WI38 (cell line): ENCODE data around the gene YY1.
A peak's percentile ranks its signal among the peaks of the same experiment; 100 is the strongest.

ENCODE experiments used
- H3K4me3 ChIP-seq: 2 replicates; pipeline ENCODE4 v1.5.1; 2011; ENCODE audit warnings: low read depth, mild to moderate bottlenecking, control low read depth, low read length
- TF ChIP-seq, protein P1 (sequence below): IDR thresholded peaks from 2 replicates; pipeline ENCODE4 v1.5.1; 2012; ENCODE audit warnings: low read depth, mild to moderate bottlenecking, control low read depth, low read length

Gene YY1

DNA sequence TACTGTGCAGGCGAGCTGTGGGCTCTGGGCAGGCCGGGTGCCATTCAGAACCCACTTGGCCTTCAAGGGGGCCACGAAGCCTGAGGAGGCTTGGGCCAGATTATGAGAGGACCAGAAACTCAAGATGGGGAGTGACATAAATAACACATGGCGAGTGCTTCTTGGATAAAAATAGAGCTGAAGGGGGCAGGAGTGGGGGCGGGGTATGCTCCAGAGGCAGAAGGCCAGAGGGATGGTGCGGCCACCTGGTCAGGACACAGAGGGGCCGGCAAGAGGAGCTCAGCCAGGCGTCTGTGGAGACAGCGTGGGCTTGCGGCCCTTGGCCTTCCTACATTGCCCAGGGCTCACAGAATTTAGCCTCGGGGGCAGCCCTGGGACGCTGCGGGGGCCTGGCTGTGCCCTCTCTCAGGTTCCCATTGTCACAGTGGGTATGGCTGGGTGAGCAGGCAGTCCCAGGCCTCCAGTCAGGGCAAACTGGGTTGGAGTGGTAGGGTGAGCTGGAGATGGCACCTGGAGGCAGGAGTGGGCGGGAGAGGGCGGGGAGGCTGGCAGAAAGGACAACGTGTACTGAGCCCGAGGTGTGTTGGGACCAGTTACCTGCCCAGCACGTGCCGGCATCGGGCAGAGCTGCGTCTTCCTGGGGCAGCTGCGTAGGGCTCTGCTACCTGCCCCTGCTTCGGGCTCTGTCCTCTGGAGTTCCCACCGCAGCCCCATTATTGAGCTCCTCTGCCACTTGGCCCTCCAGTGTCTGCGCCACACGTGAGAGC, 74.7 kb downstream of the YY1 start:
- TF ChIP-seq, protein P1, sequence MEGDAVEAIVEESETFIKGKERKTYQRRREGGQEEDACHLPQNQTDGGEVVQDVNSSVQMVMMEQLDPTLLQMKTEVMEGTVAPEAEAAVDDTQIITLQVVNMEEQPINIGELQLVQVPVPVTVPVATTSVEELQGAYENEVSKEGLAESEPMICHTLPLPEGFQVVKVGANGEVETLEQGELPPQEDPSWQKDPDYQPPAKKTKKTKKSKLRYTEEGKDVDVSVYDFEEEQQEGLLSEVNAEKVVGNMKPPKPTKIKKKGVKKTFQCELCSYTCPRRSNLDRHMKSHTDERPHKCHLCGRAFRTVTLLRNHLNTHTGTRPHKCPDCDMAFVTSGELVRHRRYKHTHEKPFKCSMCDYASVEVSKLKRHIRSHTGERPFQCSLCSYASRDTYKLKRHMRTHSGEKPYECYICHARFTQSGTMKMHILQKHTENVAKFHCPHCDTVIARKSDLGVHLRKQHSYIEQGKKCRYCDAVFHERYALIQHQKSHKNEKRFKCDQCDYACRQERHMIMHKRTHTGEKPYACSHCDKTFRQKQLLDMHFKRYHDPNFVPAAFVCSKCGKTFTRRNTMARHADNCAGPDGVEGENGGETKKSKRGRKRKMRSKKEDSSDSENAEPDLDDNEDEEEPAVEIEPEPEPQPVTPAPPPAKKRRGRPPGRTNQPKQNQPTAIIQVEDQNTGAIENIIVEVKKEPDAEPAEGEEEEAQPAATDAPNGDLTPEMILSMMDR, result no peak
- H3K4me3 ChIP-seq, result no peak overlapping the region

DNA sequence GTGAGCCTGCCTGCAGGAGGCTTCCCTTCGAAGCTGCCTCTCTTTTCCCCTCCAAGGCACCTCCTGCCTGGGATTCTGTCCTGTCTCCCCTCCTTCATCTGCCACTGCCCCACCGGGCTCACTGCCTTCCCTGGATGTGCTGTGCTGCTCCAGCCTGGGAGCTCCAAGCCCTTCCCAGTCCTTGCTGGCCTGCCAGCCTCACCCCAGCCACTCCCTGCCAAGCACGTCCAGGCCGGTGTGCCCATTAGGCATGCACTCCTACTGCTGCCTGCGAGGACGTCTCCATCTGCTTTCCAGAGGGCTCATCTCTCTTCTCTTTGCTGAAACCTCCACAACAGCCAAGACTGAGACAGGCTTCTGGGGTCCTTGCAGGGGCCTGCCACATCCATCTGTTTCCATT, 75.8 kb downstream of the YY1 start:
- no peak overlapping the region for H3K4me3 ChIP-seq
- TF ChIP-seq, protein P1, result no peak

DNA sequence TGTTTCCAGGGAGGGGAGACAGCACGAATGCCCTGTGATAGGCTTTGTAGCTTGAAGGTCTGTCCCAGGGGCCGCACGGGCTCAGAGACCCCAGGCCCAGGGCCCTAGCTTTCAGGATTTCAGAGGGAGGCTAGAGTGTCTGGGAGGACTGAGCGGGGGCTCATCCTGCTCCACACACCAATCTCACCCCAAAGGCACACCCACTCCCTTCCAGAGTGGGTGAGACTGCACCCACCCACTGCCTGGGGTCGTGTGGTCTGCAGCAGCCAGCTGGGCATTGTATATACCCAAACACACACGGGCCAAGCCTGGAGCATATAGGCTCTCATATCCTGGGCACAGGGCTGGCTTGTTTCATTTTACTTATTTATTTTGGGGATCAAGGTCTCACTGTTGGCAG, 78.4 kb downstream of the YY1 start:
- TF ChIP-seq, protein P1, result no peak

DNA sequence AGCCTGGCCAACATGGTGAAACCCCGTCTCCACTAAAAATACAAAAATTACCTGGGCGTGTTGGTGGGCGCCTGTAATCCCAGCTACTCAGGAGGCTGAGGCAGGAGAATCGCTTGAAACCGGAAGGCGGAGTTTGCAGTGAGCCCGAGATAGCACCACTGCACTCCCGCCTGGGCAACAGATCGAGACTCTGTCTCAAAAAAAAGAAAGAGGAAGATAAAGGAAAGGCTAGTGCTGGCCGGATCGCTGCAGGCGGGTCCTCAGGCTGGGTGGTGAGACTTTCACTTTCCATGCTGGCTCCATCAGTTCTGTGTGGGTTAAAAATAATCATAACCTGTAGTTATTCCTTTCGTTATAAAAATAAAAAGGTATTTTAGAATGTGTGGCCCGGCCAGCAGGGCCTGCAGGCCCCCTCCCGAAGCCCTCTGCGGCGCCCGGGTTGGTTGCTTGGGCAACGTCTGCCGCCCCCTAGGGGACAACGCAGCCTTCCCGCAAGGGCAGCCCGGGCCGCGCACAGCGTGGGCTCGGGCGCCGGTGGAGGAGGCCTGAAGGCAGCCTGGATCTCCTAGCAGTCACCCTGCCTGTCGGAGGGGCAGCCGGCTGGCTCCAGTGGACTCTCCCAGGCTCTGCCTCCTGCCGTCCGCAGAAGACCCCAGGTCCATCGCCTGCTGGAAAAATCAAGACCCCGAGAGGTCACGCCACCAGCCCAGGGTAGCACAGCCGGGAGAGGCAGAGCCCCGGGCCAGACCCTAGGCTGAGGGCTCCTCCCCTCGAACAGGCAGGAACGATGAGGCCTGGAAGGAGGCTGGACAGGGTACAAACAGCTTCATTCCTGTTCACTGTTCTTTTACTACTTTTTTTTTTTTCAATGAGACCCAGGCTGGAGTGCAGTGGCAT, 79.2 kb downstream of the YY1 start:
- TF ChIP-seq, protein P1, result peak; percentile 50
- H3K4me3 ChIP-seq, result no peak overlapping the region

More for the DNA sequence above, 78.4 kb downstream of the YY1 start:
- H3K4me3 ChIP-seq, result no peak overlapping the region

DNA sequence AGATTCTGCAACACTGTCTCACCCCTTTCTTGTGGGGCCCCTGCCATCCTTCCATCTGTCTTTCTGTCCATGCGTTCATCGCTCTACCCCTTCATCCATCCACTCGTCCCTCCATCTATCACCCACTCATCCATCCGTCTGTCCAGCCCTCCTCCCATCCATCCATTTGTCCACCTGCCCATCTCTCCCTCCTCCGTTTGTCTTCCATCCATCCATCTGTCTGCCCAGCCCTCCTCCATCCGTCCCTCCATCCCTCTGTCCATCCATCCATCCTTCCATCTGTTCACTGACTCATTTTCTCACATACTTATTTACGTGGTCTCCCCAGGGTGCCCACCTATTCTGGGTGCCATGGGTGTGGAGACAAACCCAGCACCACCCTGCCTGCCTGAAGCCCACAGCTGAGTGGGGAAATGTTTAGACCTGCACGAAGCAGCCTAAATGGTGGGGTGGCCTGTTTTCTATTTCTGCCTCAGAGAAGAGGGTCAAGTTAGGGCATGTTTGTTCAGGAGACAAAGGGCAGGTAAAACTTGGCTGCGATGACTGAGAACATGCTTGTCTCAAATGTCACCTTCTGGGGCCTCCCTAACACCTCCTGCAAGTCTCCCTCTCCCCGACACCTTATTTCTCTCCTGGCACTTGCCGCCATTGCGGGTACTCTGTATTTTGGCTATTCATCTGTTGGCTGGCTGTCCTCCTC, 81.4 kb downstream of the YY1 start:
- TF ChIP-seq, protein P1, result no peak
- H3K4me3 ChIP-seq, result no peak overlapping the region

DNA sequence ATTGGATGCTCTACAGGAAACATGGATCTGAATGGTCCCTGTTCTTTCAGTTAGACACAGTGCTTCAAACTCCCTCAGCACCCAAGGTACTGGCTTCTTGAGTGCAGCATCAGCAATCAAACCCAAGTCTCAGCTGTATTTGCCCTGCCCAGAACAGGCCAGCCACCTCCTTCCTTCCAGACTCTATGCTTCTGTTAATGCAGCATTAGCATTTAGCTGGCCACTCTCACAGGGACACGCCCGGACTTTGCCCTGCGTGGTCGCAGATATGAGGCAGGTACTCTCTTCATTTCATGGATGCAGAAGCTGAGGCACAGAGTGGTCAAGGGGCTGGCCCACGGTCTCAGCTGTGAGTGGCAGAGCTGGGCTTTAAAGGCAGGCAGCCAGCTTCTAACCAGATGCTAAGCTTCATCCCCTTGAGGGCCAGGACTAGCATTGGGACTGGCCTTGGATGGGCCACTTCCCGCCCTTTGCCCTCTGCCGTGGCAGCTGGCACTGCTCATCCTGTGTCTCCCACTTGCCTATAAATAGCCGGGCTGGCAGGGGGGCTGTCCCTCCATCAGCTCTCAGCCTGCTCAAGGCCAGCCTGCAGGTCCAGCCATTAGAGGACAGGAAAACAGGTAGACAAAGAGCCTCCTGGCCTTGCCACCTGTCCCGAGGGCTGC, 82.7 kb downstream of the YY1 start:
- TF ChIP-seq, protein P1, result no peak
- H3K4me3 ChIP-seq, result no peak overlapping the region
